NCI-H1092 treated with DMSO at 0.1 percent for 48 hours (cell line): ENCODE results near the gene IGLL5.
A peak's percentile ranks its signal among the peaks of the same experiment; 100 is the strongest.
"Not testable (repeated sequence)": the region's sequence is repeated elsewhere in the genome, so short reads cannot be mapped to it uniquely, and the experiment has no call there.

Source experiments
- DNase-seq: peaks from one replicate; lab custom pipeline; 2025; lab: John Stamatoyannopoulos, UW

Gene IGLL5

DNA sequence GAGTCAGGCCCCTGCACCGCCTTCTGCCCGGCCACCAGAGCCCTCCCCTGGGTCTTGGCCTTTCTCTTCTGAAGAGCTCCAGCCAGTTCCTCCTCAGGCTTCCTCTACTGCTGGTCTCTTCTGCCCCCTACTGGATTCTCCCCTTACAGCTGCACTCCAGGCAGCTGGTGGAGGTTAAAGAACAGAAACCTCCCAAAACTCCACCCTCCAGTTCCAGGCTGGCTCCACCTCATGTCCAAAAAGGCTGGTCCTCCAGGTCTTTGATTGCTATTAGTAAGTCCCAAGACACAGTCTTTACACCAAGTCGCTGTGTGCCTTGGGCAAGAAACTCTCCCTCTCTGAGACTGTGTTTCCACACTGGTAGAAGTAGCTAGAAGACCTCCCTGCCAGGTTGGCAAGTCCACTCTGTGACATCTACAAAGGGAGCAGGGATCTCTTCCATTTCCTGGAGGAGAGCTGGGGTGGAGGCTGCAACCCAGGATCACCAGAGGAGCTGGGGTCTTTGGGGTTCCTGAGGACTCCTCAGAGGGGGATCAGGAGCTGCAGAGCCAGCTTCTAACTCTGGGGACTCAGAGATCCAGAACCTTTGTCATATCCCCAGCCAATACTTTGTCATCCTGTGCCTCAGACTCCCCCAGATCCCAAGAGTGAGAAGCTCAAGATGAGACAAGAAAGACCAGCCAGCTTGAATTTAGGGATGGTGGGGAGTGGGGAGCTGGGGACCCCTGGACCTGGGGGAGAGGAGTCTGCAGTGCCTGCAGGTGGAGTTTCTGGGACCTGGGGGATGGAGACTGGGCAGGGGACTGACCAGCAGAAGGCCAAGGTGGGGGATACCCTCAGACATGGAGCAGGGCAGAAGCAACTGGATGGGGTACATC lies 3.4 kb upstream of the IGLL5 start:
- DNase-seq = peak; percentile 48

DNA sequence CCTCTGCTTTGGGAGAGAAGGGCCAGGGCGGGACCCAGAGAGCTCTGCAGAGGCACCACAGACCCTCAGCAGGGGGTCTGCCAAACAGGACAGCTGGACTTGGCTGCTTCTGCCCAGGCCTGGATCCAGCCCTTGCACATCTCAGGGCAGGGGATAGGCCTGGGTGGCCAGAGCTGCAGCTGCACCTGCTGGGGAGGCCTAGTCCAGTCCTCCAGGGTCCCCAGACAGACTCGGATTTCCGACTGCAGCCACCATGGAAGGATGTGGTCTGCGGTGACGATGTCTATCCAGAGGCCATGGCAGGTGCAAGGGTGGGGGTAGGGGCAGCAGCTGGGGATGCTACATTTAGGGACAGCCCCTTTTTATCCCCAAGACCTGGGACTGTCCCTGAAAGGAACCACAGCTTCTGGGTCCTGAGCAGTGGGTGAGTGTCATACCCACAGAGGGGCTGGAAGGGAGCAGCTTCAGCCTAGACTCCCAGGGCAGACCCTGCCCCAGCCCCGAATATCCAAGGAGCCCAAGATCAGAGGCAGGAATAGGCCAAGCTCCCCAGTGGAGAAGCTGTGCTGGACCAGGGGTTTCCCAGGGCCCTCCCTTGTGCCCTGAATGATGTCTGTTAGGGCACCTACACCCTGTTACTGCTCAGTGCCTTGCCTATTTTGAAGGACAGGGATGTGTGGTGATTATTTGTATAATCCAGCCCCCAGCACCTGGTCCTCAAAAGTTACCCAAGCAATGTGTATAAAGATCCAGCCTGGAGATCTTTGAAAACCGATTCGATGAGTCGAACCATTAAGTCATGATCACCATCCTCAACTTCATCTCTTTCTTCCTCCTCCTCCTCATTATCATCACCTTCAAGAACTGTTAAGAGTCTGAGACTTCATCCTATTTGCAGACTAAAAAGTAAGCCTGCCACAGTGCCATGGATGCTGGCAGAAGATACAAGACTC lies 2.5 kb upstream of the IGLL5 start:
- DNase-seq = no peak

DNA sequence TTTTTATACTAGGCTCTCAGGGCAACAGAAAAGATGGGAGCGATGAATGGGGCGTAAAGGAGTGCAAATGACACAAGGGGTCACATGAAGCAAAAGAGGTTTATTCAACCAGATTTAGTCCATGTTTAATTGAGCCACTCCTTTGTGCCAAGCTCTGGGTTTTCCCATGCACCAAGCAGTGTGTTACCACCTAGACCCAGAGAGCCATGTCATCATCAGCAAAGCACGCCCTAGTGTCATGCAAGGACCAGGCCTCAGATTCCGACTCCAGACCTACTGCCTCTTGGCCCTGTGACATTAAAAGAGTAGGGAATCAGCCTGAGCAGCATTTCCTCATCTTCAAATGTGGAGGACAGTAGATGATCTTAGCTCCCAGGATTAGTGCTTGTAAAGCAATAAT lies 1.1 kb upstream of the IGLL5 start:
- no peak for DNase-seq

DNA sequence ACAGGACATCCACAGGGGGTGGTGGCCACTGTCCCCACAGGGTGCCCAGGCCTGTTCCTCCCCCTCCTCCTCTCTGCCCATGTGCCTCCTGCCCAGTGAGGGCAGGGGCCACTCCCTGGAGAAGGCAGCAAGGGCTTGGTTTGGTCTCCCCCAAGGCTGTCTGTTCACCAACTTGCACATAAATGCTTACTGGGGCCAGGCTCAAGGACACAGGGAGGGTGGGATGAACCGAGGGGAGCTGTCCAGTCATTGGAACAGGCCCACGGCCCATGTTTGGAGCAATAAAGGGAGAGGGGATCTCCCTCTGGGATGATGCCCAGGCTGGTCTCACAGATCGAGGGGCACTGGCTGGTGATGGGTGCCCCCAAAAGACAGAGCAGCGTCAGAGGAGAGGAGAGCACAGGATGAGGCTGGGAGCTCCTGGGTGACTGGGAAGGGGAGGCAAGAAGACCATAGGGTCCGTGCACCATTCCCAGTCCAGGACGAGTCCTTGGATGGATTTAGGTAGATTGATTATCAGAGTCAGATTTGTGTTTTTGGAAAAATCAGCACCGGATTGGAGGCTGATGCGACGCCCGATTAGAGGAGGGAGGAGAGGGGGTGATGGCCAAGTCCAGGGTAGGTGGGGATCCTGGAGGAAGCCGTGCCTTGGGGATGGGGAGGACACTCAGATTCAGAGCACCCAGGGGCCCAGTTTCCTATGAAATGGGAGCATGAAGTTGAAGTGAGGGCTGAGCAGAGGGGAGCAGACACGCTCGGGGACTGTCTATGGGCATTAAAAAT lies 1.1 kb downstream of the IGLL5 start:
- no peak for DNase-seq

DNA sequence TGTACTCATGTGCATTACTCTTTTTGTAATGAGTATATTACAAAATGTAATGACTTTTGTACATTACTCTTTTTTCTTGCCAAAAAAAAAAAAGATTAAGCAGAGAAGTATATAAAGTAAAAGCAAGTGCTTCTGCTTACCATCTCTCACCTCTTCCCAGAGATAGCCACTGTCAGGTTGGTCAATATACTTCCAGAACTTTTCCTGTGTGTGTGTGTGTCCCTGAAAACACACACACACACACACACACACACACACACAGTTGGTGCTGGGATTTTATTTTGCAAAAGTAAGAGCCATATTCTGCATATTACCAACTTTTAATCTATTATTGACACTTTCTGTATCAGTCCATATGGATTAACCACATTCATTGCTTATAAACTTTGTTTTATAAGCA lies 2.5 kb downstream of the IGLL5 start:
- DNase-seq = no peak

DNA sequence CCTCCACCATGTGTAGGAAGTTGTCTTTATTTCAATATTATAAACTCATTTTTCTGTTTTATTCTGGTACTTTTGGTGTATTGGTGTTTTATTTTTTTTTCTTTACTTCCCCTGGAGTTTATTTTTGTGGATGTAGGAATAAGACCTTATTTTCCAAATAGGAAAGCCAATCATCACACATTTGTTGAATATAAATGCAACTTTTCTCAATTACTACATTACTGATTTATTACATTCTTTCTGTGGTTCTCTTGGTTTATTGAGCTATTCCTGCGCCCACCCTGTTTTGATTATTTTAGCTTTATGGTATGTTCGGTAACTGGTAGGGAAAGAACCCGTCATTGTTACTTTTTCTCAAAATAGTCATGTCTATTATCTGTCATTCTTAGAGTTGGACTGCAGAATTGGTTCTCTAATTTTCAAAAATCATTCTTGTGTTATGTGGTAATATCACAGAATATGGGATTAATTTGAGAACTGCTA lies 3.6 kb downstream of the IGLL5 start:
- no peak for DNase-seq

DNA sequence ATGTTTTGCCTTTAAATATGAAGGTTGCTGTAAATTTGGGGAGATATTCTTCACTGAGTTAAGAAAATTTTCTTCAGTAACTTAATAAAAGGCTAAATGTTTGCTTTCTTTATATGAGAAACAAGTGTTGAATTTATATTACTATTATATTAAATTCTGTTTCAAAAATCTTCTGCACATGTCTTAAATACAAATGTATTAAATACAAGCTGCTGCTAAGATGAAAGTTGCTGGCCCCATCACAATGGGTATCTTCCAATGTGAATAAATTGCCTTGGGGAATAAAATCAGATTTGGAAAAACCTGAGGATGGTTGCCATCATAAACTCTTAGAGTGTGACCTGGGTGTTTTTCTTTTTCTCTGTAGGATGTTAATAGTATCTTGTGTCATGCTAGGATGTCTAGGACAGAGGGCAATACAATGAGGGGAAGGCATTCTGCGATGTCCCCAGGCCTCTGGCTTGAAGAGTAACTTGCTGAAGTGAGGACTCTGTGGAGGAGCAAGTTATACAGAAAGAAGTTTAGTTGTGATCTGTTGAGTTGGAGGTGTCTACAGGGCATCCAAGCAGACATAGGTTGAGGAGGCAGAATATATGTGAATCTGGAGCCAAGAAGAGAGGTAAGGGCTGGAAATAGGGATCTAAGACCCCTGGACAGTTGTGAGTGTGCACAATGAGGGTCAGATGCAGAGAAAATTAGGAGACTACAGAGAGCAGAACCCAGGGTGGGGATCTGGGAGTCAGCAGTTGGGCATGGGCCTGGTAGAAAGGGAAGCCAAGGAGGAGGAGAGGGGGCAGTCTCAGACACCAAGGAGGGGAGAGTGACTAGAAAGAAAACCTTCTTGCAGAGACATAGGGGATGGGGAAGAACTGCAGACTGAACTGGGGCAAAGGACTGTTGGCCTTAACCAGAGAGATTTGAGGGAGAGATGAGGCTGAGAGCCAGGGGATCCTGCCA lies 4.8 kb downstream of the IGLL5 start:
- DNase-seq = no peak

DNA sequence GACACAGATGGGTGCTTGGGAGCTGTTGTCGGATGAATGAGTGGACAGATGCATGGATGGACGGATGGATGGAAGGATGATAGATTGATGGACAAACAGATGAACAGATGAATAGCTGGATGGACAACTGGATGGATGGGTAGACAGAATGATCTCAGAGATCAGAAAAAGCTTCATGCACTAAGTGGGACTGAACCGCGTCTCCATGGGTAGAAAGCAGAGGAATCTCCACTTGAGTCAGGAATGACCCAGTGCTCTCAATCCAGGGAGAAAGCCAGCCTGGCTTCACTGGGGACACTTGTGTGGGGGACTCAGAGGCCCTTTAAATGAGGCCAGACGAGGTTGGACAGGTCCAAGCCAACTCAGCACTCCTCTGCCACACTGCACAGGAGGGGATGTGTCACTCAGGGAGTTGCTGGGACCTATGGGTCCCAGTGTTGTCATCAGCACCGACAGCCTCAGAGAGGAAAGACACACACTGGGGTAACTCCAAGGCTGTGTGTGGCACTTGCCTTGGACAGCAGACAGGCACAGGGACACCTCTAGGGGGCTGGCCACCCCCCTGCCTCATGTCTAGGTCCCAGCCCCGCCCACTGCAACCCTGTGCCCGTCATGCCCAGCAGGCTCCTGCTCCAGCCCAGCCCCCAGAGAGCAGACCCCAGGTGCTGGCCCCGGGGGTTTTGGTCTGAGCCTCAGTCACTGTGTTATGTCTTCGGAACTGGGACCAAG lies 5.6 kb downstream of the IGLL5 start:
- no peak for DNase-seq

DNA sequence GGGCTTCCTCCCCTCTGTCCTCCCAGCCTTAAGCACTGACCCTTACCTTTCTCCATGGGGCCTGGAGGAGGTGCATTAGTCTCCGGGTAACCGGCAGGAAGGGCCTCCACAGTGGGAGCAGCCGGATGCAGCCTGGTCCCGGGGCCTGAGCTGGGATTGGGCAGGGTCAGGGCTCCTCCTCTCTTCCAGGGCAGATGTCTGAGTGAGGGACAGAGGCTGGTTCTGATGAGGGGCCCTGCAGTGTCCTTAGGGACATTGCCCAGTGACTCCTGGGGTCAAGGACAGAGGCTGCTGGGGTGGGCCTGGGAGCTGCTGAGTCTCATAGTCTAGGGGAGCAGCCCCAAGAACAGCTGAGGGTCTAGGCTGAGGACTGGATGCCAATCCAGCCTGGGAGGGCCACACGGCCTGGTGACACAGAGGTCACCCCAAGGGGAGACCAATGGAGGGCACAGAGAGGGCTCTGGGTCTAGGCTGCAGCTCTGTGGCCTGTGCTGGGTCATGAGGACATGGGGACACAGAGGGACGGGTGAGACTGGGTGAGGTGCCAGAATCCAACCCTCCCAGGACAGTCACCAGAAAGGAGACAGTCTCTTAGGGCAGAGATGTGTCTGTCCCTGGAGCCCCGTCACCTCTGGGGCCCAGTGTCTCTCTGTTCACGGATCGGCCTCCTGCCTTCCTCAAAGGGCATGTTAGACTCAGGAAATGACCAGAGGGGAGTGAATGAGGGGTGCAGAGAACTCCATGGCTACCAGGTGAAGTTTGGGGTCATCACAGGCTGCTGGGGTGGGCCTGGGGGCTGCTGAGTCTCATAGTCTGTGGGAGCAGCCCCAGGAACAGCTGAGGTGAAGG lies 6.5 kb downstream of the IGLL5 start:
- DNase-seq = no peak

DNA sequence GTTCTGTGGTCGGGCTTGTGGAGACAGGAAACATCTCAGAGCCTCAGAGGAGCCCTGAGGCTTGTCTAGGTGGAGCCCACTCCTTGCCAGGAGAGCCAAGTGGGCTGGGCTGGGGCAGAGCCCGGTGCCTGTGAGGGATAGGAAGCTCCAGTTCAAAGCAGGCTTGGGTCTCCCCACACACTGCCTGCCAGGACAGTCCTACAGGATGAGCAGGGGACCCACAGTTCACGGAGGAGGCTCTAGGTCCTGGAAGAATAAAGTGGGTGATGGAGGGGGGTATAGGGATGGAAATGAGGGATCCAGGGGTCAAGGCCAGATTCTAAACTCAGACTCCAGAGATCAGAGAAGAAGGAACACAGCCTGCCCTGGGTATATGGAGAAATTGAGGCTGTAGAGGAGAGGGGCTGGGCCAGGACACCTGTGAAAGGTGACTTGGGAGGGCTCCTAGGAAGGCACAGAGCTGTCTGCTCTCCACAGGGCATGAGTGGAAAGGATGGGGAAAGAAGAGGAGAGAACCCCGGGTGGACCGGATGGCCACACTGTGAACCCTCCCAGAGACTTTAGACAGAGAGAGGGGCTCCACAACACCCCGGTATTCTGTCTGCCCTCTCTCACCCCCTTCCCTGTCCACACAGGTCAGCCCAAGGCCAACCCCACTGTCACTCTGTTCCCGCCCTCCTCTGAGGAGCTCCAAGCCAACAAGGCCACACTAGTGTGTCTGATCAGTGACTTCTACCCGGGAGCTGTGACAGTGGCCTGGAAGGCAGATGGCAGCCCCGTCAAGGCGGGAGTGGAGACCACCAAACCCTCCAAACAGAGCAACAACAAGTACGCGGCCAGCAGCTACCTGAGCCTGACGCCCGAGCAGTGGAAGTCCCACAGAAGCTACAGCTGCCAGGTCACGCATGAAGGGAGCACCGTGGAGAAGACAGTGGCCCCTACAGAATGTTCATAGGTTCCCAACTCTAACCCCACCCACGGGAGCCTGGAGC lies 7.4 kb downstream of the IGLL5 start:
- DNase-seq = no peak

DNA sequence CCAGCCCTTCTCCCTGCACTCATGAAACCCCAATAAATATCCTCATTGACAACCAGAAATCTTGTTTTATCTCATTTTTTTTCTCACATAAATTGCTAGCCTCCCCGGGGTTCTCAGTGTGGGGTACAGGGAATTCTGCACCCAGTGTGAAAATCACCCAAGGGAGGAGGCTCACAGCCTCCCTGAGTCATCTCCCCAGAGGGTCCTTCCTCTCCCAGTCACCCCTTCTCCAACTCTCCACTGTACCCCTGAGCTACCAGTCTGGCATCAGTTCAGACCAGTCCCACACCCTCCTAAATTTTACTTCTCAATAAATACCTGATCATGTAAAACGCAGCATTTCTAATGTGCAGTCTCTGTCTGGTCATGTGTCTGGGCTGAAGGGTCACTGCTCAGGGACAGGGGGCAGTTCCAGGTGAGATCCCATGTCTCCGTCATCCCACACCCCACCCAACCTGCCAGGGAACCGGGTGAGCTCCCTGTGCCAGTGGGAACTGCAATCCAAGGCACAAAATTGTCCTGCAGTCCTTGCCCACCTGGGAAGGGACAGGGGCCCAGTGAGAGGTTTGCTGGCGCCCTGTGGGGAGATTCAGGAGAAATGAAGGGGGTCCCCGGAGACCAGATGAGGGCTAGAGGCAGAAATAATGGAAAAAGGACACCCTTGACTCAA lies 8.3 kb downstream of the IGLL5 start:
- no peak for DNase-seq

DNA sequence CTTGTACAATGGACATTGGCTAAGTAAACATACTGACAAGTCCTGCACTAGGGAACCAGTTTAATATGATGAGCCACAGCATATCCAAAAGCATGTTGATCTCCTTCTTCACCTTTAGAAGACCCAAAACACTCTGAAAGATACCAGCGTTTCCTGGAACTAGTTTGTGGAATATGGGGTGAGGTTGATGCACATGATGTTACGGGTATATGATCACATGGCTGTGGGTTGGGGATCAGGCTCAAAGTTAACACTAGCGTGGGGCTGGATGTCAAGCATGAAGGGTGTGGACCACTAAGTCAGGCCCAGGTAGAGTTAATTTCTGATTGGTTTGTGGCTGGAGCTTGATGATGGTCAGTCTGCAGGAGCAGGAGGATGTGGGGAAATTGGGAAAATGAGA lies 9.0 kb downstream of the IGLL5 start:
- no peak for DNase-seq

DNA sequence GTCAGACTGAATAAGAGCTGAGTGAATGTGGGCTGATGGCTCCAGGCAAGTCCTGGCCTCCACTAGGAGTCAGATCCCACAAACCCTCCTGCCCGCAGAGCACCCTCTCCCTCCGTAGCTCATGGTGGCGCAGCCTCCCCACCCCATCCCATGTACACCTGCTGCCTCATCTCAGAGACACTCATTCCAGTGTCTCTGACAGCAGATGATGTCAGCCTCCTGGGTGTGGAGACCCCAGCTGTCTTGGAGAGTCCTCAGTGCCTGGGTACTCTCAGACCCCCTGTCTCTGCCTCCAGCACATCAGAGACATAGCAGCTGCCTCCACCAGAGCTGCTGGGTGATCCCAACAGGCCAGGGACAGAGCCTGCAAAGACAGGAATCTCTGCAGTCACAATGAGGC lies 9.5 kb downstream of the IGLL5 start:
- no peak for DNase-seq

DNA sequence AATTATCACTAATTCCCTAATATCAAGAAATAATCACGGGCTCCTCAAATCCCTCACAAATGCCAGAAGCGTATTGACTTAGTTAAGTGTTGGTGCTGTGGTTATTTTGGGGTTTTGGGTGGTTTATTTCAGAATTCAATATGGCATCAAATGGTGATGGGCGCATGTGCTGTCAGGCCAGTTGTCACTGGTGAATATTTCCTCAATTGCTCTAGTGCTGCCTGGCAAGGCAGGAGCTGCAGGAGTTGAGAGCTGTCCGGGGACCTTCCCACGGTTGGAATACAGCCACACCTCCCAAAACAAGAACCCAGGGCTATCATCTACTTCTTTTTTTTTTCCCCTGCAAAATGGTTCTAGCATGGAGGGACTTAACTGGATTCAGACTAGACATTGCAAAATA lies 10.3 kb downstream of the IGLL5 start:
- DNase-seq = no peak

DNA sequence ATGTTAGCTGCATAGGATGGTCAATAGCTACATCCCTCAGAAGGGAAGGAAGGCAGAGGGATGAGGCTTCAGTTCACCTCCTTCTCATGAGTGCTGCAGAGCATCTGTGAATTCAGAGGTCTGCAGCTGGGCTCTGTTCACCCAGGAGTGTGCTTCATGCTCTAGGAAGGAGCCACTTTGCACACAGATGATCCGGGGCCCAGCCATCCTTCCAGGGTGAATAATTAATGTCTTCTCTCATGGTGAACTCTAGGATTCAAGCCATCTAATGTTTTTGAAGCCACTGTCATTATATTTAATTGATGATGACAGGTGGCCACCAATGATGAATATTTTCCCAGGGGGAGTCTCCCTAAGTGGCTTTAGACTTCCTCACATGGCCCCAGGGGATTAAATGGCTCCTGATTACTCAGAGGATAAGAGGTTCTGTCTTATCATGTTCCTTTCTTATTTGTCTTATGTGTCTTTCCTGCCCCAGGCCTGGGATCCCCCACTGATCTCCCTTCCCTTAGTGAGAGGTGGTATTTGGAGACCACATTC lies 10.9 kb downstream of the IGLL5 start:
- not testable (repeated sequence) for DNase-seq

DNA sequence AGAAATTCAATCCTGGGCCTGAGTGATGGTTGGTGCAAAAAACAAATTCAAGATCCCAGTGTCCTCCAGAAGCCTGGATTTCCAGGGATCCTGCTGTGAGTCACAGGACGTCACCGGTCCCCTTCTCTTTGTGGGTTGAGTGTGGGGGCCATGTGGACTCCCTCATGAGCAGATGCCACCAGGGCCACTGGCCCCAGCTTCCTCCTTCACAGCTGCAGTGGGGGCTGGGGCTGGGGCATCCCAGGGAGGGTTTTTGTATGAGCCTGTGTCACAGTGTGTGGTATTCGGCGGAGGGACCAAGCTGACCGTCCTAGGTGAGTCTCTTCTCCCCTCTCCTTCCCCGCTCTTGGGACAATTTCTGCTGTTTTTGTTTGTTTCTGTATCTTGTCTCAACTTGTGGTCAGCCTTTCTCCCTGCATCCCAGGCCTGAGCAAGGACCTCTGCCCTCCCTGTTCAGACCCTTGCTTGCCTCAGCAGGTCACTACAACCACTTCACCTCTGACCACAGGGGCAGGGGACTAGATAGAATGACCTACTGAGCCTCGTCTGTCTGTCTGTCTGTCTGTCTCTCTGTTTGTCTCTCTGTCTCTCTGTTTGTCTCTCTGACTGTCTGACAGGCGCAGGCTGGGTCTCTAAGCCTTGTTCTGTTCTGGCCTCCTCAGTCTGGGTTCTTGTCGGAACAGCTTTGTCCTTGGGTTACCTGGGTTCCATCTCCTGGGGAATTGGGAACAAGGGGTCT lies 11.9 kb downstream of the IGLL5 start:
- DNase-seq = not testable (repeated sequence)
